Ammon's horn (tissue), 1 donor: ENCODE results near the gene KIAA1958.
"Not testable (repeated sequence)": the region's sequence is repeated elsewhere in the genome, so short reads cannot be mapped to it uniquely, and the experiment has no call there.

Source experiments
- DNase-seq: peaks from one replicate; pipeline ENCODE4 v3.0.0-alpha.2; 2016; ENCODE audit warnings: low spot score

The KIAA1958 gene

DNA sequence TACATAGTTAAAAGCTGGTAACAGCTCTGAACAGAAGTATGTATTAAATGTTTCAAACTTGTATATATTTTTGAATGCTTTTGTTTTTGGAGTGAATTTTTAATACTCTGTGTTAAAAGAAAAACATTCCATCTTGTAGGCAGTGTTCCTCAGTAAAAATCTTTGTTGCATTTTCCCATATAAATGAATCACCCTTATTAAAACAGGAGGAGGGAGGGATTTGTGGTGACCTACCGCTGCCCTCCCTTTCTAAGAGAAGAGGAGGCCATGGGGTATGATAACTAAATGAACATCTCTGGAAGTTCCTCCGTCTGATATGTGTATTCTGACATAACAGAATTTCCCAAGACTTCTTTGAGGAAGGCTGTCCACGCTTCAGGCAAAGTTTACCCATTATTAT lies 177.9 kb downstream of the KIAA1958 start:
- DNase-seq, result no peak

DNA sequence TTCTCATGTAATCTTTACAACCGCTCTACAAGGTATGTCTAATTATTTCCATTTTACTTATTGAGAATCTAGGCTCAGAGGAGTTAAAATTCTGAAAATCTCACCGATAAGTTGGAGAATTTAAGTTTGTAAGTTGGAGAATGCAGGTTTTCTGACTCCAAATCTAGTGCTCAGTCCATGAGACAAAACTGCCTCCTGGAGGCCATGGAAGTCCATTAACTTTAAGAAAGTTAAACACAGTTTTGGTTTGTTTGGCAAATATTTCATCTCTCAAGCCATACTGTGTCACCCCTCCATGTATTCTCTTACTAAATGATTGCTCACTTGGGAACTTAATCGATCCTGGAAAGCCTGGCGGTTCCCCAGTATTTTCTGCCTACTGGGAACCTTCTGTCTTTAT lies 178.7 kb downstream of the KIAA1958 start:
- DNase-seq, result no peak

DNA sequence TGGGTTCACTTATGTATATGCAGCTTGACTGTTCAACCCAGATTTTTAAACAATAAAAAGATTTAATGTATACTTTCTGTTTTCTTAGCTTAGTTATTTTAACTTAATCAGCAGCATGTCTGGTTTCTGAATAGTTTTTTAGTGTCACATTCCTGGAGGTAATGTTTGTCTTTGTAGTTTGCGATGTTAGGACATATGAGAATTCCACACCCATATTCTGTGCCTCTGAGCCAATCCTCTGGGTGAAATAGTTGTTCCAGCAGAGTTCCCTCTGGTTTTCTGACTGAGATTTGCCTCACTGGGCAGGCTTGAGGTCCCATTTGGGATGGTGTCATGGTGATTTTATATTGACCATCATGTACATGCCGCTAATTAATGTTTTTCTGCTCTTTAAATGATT lies 182.7 kb downstream of the KIAA1958 start:
- DNase-seq, result no peak

DNA sequence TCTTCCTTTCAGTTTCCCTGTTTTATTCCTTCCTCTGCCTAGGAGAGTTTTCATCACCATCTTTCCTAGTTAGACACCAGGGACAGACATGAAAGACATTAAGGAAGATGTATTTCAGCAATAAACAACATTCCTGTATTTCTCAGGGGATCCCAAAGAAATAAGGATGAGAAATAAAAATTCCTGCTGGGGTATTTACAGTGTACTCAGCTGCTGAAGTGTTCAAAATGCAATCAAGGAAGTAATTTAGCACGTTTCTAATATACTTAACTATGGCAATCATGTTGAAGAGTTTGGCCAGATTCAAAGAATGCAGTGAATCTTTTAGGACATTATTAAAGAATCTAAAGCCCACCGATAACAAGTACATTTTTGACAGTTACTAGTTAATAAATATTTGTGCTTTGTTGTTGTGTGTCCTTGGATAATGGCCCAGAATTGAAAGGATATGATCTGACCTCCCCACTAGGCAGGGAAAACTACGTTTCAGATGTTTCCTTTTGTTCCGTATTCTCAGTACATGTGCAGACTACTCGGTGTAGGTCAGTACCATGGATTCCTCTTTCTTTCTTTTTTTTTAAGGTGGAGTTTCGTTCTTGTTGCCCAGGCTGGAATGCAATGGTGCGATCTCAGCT lies 184.5 kb downstream of the KIAA1958 start:
- no peak for DNase-seq

DNA sequence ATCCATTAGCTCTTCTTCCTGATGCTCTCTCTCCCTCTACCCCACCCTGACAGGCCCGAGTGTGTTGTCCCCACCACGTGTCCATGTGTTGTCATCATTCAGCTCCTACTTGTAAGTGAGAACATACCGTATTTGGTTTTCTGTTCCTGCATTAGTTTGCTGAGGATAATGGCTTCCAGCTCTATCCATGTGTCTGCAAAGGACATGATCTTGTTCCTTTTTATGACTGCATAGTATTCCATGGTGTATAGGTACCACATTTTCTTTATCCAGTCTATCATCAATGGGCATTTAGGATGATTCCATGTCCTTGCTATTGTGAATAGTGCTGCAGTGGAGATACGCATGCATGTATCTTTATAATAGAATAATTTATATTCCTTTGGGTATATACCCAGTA lies 186.6 kb downstream of the KIAA1958 start:
- not testable (repeated sequence) for DNase-seq

DNA sequence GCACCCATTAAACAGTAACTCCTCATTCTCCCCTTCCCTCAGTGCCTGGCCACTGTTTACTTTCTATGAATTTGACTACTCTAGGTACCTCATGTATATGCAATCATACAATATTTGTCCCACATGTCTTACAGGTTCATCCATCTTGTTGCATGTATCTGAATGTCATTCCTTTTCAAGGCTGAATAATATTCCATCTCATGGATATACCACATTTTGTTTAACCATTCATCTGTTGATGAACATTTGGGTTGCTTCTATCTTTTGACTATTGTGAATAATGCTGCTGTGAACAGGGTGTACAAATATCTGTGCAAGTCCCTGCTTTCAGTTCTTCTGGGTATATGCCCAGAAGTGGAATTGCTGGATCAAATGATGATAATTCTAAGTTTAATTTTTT lies 190.4 kb downstream of the KIAA1958 start:
- no peak for DNase-seq

DNA sequence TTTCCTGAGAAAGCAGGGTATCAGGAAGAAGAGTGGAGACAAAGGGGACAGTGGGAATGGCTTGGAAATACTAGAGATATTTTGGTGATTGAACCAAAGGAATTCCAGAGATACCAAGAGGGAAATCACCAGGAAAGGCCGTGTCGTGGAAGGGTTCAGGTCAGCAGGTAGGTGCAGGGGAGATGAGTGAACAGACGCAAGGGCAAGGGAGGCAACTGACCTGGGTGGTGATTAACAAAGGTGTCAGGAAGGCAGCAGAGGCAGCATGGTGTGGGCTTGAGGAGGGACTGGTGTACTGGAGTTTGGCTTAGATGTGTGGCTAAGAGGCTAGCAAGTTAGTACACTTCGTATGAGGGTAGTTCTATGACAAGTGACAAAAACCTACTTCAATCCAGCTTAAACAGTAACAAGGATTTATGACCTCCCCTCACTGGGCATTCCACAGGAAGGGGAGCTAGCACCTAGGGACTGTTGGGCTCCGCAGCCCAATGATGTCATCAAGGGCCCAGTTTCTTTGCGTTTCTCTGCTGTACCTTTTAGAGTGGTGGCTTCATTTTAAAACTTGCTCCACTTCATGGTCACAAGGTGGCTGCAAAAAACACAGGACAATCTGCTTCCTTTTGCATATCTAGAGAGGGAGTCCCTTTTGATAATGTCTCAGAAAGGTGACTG lies 194.2 kb downstream of the KIAA1958 start:
- no peak for DNase-seq

DNA sequence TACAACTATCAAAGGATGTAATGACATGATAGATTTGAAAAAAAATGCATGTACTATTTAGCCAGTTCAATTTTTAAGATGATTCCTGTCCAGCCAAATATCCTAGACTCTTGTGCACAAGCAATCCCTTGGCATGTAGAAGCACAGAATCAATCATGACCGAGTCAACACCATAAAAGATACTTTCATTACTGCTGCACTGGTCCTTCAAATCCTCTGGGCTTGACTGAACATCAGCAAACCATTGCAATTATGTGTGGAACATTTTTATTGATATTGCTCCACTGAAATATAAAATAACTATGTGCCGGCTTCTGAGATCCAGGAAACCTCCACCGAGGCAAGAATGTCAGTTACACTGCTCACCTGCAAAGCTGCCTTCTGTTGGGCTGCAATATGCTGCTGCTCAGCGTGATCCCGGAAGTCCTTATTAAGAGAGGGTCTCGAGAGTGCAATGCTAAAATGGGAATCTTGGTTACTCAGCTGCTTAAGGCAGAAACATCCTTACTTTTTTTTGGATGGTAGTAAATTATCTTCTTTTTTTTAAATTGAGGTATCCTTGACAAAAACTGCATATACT lies 202.6 kb downstream of the KIAA1958 start:
- DNase-seq, result no peak

DNA sequence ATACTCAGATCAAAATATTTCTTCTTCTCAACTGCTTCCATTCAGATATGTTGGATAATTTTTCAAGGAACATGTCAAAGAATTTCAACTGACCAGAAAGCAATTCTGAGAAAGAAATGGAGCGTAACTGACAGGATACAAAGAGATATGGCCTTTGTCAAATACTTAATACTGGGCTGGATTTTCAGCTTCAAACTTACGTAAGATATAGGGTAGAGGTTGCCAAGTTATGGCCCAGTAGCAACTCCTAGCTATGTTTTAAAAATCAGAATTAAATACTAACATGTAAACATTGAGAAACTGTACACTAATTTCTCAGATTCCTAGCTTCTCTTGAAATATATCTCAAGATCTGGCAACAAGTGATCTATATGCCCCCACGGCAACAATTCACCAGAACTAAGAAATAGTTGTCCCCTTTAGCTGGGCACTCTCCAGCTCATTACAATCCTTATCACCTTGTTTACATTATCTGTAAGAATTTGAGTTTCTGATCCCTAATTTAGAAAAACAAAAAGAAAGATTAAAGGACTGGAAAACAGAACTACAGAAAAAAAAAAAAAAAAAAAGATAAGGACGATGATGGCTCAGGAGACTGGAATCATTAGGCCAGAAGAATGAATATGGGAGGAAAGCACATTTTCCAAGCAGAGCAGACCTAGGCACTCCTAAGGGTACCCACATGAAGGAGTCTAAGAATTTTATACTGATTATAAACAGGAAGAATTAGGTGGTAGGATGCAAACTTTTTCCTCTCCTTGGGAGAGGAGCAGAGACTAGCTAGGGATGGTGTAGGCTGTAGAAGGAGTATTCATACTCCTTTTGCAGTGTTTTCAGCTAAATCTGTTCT lies 208.3 kb downstream of the KIAA1958 start:
- no peak for DNase-seq

DNA sequence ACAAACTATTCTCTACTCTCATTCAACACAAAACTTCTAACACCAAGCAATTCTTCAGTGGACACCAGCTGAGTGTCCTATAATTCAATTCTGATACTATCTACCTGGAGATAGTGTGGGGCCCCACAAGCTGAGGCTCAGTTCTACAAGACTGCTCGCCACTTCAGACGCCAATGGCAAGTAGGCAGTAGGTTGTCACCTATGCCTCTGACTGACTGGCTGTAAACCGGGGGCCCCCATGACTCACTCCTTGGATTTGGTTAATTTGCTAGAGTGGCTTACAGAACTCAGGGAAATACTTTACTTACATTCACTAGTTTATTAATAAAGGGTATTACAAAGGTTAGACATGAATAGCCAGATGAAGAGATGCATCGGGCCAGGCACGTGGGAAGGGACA lies 209.8 kb downstream of the KIAA1958 start:
- no peak for DNase-seq

DNA sequence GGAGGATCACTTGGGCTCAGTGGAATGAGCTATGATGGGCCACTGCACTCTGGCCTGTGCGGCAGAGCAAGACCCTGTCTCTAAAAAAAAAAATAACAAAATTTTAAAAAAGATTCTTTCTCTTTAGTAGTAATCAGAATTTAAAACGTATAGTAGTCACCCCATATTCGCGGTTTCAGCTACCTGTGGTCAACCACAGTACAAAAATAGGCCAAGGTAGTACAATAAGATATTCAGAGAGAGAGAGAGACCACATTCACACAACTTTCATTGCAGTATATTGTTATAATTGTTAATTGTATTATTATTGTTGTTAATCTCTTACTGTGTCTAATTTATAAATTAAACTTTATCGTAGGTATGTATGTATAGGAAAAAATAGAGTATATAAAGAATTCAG lies 212.6 kb downstream of the KIAA1958 start:
- DNase-seq, result no peak

DNA sequence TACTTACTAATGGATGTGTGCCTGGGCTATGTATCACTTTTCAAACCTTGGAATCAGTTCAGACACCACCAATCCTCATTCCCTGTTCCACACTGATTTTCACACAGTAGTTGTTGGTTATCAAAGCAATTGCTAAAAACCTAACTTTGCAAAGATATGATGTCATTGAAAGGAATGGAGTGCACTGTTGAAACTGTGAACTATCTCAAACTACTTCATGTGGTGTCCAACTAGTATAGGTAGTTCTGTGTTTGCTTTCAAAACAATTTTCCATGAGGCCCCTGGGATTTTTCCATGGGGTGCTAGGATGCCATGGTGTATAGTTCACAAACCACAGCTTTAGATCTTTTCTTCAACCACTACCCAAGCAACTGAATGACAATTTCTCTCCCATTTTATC lies 213.5 kb downstream of the KIAA1958 start:
- no peak for DNase-seq

DNA sequence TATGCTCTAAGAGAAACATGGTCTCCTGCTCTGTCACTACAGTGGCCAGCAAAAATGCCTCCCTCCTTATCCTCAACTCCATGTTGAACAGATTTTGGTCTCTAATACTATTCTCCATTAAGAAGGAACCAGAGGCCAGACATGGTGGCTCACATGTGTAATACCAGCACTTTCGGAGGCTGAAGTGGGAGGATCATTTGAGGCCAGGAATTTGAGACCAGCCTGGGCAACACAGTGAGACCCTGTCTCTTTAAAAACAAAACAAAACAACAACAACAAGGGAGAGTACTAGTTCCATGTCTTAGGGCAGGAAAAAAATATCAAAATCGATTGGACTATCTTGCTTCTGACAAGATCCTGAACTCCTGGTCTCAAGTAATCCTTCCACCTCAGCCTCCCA lies 216.7 kb downstream of the KIAA1958 start:
- no peak for DNase-seq

DNA sequence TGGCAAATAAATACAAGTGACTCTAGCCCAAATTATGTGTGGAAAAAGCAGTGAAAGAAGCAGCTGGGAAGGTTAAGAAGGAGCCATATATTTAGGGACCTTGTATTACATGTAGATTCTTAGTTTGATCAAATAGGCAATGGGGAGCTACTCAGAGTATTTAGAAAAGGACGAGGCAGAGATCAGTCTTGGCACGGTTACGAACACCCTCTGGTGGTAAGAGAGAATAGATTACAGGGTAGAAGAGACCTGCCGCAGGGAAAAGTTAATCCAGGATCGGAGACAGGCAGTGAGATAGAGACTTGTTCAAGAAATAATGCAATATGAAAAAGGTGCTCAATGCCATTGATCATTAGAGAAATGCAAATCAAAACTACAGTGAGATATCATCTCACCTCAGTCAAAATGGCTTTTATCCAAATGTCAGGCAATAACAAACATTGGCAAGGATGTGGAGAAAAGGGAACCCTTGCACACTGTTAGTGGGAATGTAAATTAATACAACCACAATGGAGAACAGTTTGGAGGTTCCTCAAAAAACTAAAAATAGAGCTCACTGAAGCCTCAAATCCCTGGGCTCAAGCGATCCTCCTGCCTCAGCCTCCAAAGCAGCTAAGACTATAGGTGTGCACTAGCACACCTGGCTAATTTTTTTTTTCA lies 219.3 kb downstream of the KIAA1958 start:
- peak; percentile 83 for DNase-seq

DNA sequence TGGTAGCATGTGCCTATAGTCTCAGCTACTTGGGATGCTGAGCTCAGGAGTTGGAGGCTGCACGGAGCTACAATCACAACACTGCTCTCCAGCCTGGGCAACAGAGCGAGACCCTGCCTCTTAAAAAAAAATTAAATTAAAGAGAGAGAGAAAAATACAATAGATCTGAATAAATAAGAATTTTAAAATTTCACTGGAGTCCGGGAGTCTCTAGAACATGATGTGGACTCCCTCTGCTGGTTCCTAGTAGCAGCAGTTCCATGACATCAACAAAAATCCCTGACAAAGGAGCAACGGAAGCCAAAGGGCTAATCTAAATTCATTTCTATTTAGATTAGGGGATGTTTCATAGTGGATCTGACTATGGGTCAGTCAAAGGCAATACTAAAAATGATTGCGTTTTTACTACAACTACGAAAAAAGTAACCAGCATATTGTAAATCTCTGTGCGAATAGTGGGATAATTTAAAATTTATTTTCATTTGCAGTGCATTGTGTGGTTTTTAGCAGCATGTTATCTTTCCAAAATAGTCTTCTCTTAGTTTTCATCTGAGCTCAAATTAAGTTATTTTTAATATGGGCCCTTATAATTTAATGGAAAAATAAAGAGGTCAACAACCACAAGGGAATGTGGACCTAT lies 224.5 kb downstream of the KIAA1958 start:
- DNase-seq, result peak; percentile 82

DNA sequence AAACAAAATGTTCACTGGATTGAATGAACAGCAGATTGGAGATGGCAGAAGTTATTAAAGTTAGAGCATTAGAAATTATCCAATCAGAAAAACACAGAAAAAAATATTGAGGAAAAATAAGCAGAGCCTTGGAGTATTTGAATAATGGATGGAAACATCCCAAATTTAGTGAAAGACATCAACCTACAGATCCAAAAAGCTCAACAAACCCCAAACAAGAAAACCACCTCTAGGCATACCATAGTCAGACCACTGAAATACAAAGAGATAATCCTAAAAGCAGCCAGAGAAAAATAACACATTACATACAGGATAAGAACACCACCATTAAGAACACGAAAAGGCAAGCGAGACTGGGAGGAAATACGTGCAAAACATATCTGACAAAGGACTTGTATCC lies 226.1 kb downstream of the KIAA1958 start:
- DNase-seq, result no peak

DNA sequence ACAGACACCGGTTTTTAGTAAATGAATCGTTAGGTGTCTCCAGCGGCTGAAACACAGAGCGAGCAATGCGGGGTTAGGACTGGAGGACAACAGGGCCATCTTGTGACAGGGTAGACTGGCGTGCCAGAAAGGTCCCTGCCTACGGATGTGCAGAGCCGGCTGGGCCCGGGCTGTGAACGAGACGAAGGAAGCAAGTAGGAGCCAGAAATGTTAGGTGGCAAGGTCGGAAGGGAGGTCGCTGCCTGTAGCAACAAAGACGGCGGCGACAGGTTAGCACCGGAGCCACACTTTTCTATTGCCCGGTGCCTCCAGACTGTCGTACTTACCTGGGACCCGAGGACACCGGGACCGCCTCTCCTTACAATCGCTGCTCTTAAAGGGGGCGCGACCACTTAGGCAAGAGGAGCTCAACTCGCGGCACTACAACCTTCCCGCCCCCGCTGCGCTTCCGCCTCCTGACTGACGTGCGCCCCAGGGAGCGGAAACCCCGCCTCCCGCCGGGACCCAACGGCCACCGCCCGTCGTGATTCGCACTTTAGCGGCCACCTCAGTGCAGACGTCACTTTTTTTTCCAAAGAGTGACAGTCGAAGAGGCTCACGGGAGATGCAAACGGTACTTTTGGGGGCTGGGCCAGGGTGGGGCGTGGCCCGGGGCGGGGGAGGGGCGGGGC lies 231.2 kb downstream of the KIAA1958 start, which contains the start of gene INIP:
Gene INIP (minus strand): TSS at position 457 of the 671 bp plus-strand sequence. CDS start 1,632 bp downstream, outside the sequence.
- peak; percentile 98 for DNase-seq
